22Rv1 (cell line): ENCODE measurements around the gene INPP5D.

ENCODE experiments used
- ZFX ChIP-seq: fragments of 450-650 bp; IDR thresholded peaks from 2 replicates; pipeline ENCODE4 v1.6.1; 2017; ENCODE audit warnings: antibody characterized with exemption, borderline replicate concordance
- TF ChIP-seq, protein P1 (sequence below): fragments of 450-650 bp; IDR thresholded peaks from 2 replicates; pipeline ENCODE4 v1.5.1; 2017; ENCODE audit warnings: mild to moderate bottlenecking

DNA sequence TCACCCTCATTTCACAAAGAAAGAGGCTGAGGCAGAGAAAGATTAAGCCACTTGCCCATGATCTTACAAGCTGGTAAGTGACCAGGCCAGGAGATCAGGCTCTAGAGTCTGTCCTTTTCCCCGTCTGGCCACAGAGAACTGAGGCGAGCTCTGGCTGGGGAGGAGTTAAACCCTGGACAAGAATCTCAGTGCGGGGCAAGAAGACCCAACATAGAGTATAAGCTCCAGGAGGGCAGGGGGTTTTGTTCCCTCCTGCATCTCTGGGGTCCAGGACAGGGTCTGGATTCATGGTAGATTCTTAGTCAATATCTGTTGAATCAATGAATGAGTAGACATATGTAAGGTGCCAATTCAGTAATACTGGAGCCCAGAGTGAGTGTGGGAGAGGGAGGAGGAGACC is 12.9 kb upstream of the INPP5D start:
- TF ChIP-seq, protein P1, sequence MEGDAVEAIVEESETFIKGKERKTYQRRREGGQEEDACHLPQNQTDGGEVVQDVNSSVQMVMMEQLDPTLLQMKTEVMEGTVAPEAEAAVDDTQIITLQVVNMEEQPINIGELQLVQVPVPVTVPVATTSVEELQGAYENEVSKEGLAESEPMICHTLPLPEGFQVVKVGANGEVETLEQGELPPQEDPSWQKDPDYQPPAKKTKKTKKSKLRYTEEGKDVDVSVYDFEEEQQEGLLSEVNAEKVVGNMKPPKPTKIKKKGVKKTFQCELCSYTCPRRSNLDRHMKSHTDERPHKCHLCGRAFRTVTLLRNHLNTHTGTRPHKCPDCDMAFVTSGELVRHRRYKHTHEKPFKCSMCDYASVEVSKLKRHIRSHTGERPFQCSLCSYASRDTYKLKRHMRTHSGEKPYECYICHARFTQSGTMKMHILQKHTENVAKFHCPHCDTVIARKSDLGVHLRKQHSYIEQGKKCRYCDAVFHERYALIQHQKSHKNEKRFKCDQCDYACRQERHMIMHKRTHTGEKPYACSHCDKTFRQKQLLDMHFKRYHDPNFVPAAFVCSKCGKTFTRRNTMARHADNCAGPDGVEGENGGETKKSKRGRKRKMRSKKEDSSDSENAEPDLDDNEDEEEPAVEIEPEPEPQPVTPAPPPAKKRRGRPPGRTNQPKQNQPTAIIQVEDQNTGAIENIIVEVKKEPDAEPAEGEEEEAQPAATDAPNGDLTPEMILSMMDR = no peak
- TF ChIP-seq ZFX = no peak
